ENCODE measurements around the gene DLST.

- TF ChIP-seq CTCF (IDR thresholded peaks at IDR 0.05) (no peak), POLR2AphosphoS5 (IDR thresholded peaks at IDR 0.05) (no peak), POLR2A (IDR thresholded peaks at IDR 0.05) (no peak), EP300 (IDR thresholded peaks at IDR 0.05) (no peak)
Observed at GRCh38 chr14:74846168-74846567, 35.5 kb upstream of the DLST start.

All from suprapubic skin (tissue), 4 donors.